Activated T-helper 1 cell treated with anti-CD3 and anti-CD28 coated beads, Interleukin-2, amount 50 U/mL, for 16 hours (primary cell): ENCODE measurements around the gene DAG1.

Experiments
- DNase-seq, 2 donors: peaks; one replicate each; pipeline ENCODE4 v3.0.0-alpha.2; 2020; ENCODE audit warnings: low read depth in 1 of 2, low spot score in 1 of 2

DAG1 gene

DNA sequence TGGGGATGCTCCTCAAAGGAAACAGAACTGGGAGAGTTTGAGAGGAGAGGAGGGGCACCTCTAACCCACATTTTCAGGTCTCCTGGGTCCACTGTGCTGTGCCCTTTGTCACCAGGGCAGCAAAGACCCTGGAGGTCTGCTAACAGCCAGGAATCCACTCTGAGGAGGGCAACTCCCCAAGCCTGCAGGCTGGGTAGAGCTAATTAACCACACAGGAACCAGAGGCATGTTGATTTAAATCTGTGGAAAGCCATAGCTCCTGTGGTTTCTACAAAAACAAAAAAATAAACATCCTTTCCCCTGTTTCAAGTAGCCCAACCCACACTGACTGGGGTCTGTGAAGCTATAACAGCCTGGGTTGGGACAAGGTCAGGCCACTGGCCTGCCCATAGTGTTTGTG is 82.0 kb downstream of the DAG1 start:
- DNase-seq, result no peak

DNA sequence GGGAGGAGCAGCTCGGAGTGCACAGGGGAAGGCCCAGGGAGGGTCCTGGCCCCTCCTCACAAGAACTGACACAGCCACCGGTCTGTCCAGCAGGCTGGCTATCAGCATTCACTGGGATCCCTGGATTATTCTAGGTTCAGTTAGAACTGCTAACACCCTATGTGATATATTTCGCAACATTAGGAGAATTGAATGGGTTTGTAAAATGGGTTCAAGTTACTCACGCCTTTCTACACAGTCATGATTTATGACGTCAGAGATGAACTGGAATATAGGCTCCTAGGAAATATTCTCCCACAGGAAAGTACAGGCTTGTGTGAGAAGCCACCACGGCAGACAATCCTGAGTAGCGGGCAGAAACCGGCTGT is 83.2 kb downstream of the DAG1 start:
- DNase-seq, result no peak

DNA sequence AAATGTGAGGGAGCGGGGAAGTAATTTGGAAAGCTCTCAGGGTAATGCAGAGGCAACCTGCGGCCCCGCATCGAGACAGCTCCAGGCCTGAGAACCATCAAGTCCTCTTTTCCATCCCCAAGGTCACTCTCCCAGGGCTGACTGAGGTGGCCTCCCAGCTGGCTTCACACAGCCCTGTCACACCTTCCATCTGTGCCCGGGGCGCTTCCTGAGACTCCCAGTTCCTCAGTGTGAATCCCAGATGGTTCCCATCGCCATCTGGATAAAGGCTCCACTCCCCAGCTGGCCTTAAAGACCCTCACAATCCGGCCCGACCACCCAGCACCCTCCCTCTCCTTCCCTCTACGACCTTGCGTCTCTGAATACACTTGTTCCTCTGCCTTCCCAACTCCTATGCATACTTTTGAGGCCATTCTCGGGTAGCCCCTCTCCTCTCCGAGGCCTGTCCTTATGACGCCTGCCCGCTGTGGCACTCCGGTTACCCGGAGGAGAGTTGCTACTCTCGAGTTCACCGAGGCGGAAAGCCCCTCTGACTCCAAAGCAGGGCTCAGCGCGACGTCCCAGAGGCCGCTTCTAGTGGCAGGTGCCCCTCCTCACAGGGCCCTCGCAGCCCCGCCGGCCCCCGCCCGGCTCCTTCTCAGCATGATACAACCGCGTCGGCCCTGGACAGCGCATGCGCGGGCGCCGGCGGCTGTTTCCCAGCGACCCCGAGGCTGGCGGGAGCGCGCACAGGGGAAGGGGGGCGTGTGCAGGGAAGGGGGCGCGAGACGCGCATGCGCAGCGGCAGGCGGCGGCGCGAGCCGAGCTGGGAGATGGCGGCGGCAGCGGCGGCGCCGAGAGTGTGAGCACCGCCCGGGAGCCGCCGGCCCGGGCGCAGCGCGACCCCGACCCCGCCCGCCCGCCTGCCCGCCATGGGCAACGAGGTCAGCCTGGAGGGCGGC is 83.9 kb downstream of the DAG1 start, which contains the start of gene BSN:
TSS of gene BSN (plus strand) at position 786 of the 941 bp plus-strand sequence. CDS start at position 912, 126 bp downstream.
- DNase-seq, result peak; percentile 57 to 79

DNA sequence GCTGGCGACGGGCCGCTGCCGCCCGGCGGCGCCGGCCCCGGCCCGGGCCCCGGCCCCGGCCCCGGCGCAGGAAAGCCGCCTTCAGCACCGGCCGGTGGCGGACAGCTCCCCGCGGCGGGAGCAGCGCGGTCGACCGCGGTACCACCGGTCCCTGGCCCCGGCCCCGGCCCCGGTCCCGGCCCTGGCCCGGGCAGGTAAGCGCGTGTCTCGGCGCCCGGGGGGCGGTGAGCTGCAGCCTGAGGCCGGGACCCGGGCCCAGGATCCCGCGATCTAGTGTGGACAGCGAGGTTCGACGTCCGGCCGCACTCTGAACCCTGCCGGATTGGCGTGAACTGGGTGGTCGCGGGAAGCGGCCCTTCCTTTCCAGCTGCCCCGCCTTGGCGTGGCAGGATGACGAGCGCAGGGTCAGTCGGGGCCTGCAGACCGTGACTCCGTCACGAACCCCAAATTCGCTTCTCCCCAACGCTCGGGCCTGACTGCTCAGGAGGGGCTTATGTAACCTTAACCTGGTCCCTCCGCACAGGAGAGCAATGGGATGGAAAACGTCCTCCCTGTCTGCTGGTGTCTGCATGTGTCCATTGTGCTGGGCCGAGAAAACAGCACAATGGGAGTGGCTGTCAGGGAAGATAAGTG is 84.7 kb downstream of the DAG1 start:
- DNase-seq, result peak; percentile 30 to 42

DNA sequence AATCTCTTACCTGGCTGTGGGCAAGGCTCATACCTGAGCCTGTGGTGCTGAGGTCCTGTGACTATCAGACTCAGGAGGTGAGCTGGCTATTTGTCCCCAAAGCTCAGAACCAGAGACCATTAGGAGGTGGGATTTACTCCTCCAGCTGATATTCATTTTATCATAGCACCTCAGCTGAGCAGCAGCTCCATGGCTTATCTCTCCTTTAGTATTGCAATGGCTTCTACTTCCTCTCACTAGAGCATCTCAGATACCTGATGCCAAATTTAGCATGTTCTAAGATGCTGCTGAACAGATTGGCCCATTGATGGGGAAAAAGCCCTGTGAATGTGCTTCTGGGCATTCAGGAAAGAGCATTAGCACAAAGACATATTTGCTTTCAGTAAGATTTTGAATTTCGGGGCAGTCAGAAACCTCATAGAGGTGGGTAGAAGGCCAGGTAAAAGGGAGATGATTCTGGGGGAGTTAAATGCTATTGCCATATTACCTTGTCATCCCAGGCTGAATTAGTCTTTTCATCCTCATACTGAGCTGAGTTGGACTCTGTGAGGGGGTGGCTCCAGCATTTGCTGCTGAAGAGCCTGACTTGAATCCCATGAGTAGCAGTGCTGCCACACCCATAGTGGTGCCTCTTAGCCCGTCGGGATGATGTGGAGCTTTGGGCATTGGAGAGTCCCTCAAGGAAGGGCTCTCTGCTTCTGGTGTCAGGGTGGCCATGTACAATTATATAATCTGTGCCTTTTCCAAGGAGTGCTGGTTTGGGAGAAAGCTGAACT is 86.6 kb downstream of the DAG1 start:
- no peak for DNase-seq

DNA sequence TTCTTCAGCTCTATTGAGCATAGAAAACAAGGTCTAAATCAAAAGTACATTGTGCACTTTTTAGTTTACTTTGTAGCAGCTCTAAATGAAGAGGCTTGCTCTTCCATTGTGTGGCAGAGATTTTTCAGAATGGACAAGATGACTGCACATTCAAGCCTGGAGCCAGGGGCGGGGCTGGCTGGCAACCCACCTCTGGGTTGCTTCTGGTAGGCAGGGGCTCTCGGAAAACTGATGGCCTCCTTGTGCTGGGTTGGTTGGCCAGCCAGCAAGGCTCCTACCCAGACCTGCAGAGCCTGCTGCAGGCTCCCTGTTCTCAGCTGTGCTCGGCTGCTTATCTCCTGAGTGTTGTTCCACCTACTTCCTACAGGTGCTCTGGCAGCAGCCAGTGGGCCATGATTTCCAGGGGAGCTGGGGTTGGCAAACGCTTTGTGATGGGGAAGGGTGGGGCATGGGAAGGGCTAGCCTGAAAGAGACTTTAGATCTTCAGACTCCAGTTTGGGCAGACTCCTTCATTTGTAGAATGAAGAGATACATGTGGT is 93.0 kb downstream of the DAG1 start:
- no peak for DNase-seq

DNA sequence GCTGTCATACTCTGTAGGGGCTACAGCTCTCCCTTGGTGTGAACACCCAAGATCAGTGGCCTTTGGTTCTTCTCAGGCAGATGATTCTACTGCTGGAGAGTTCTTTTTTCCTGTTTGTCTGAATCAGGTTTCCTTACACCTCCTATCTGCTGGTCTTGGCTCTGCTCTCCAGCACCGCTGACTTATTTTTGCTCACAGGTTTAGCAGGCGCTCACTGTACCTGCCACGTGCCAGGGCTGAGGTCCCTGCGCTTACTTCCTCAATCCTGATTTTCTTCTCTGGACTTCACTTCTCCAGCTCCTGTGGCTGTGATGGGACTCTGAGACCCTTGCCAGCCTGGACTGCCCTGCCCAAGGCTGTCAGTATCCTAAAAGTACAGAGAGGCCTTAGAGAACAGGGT is 93.7 kb downstream of the DAG1 start:
- no peak for DNase-seq

DNA sequence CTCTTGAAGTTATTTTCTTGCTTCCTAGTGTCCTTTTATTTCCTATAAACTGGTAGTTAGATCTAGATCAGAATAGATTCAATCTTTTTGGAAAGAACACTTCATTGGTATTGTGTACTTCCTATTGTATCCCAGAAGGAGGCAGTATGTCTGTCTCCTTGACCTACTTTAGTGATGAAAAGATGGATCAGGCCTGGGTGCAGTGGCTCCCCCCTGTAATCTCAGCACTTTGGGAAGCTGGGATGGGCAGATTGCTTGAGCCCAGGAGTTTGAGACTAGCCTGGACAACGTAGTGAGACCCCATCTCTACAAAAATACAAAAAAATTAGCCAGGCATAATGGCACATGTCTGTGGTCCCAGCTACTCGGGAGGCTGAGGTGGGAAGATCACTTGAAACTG is 96.2 kb downstream of the DAG1 start:
- no peak for DNase-seq

DNA sequence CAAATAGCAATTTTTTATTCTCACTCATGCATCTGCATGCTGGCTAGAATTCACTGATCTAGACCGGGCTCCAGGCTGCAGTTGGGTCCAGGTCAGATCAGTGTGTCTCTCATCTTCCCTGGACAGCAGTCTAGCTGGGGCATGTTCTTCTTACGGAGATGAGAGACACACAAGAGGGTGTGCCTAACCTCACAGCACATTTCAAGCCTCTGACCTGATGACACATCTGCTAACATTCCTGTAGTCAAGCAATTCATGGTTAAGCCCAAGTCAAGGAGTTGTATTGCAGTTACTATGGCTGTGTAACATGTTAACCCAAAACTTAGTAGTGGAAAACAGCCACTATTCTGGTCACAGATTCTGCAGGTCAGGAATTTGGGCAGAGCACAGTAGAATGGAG is 97.3 kb downstream of the DAG1 start:
- no peak for DNase-seq

DNA sequence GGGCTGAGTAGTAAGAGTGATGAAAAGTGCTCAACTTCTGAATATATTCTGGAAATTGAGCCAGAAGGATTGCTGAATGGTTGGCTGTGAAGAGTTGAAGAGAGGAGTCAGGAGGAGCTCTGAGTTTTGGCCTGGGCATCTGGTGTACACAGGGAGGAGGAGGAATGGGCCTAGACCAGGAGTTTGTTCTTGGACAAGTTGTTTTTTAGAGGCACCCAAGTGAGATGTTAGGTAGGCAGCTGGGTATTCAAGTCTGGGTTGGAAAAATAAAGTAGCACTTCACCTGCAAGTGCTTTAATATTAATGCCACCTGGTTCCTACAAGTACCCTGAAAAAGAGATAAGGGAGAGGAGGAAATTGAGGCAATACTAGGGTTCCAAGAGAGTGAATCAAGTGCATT is 98.9 kb downstream of the DAG1 start:
- no peak for DNase-seq

DNA sequence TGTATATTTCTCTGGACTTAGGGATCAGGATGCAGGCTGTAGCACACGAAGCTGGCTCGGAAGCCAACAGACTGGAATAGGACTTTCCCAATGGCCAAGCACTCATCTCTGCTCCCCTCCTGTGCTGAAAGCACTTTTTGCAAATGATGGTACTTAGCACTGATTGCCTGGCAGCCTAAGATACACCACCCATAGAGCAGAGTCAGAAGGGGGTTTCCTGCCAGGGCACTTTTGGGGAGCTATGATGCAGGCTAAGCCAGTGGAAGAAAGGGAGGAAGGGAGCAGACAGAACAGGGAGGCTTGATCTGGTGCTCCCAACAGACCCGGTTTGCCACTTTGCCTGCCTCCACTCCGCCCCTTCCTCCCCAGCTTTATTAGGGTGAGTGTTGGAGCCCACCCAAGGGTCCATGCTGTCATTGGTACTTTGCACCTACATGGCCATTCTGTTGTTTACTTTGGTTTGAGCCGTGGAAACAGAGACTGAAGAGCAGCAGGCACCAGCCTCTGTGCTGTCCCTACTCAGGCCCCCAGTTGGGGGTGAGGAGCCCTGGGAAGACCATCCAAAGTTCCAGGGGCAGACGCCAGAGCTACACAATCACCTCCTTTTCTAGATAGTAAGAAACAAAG is 100.1 kb downstream of the DAG1 start:
- no peak for DNase-seq

DNA sequence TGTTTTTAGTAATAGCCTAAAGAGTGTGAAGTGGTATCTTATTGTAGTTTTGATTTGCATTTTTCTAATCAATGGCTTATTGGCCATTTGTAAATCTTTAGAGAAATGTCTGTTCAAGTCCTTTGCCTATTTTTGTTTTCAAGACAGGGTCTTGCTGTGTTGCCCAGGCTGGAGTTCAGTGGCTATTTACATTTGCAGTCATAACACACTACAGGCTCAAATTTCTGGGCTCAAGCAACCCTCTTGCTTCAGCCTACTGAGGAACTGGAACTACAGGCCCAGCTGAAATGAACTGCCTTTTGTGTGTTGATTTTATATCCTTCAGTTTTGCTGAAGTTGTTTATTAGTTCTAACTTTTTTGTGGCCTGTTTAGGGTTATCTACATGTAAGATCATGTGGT is 112.1 kb downstream of the DAG1 start:
- DNase-seq, result no peak
